ENCODE results near the gene DESI1. TPM values are rescaled to one million over a fixed set of nuclear protein-coding genes. Genes with fewer than 3 reads are reported as not detected.

Gene DESI1
- total RNA-seq, 1 donor from 2014 or later = 29.5 TPM

- TF ChIP-seq CTCF (IDR thresholded peaks at IDR 0.05) = no peak
- Histone ChIP-seq H3K27ac (no peak overlapping the region), H3K27me3 (no peaks in the 10 kb centered on the region), H3K36me3 (peaks cover 93% of the 10 kb centered on the region), H3K9me3 (no peaks in the 10 kb centered on the region), H3K4me1 (no peaks in the 10 kb centered on the region), H3K4me3 (no peak overlapping the region)
- intact Hi-C loops (cut with DNase I) = no loop called here
- DNase-seq (no peak), ATAC-seq (no peak)
Observed at GRCh38 chr22:41661088-41661487, 40.2 kb upstream of the DESI1 start.

- intact Hi-C loops (cut with DNase I) = no loop called here
Observed at GRCh38 chr22:41660416-41660815, 39.6 kb upstream of the DESI1 start.

GRCh38 chr22:41659941-41660340 lies 39.1 kb upstream of the DESI1 start:
- intact Hi-C loops (cut with DNase I) = no loop called here
- Histone ChIP-seq H3K4me3 (no peak overlapping the region), H3K9me3 (no peaks in the 10 kb centered on the region), H3K4me1 (no peaks in the 10 kb centered on the region), H3K27ac (no peak overlapping the region), H3K36me3 (peaks cover 99% of the 10 kb centered on the region), H3K27me3 (no peaks in the 10 kb centered on the region)
- no peak for DNase-seq
- no peak for ATAC-seq
- TF ChIP-seq CTCF (IDR thresholded peaks at IDR 0.05) = no peak

More at GRCh38 chr22:41660416-41660815, 39.6 kb upstream of the DESI1 start:
- Histone ChIP-seq H3K9me3 (no peaks in the 10 kb centered on the region), H3K4me1 (no peaks in the 10 kb centered on the region), H3K27me3 (no peaks in the 10 kb centered on the region), H3K27ac (no peak overlapping the region), H3K36me3 (peaks cover 99% of the 10 kb centered on the region), H3K4me3 (no peak overlapping the region)
- no peak for ATAC-seq
- TF ChIP-seq CTCF (IDR thresholded peaks at IDR 0.05) = no peak
- DNase-seq = no peak

- H3K36me3 ChIP-seq = peaks cover 100% of the 10 kb centered on the region
- no peaks in the 10 kb centered on the region for H3K9me3 ChIP-seq
- ATAC-seq (no peak), DNase-seq (no peak)
- no peaks in the 10 kb centered on the region for H3K4me1 ChIP-seq
- no peak overlapping the region for H3K4me3 ChIP-seq
- no peaks in the 10 kb centered on the region for H3K27me3 ChIP-seq
- intact Hi-C loops (cut with DNase I) = no loop called here
- no peak overlapping the region for H3K27ac ChIP-seq
- TF ChIP-seq CTCF (IDR thresholded peaks at IDR 0.05) = no peak
Observed at GRCh38 chr22:41658869-41659268, 38.0 kb upstream of the DESI1 start.

GRCh38 chr22:41657709-41658108 lies 36.9 kb upstream of the DESI1 start:
- Histone ChIP-seq H3K36me3 (peaks cover 100% of the 10 kb centered on the region), H3K27ac (no peak overlapping the region), H3K4me1 (no peaks in the 10 kb centered on the region), H3K27me3 (no peaks in the 10 kb centered on the region), H3K4me3 (no peak overlapping the region), H3K9me3 (no peaks in the 10 kb centered on the region)
- DNase-seq = no peak
- no peak for ATAC-seq
- no peak for TF ChIP-seq CTCF (IDR thresholded peaks at IDR 0.05)
- intact Hi-C loops (cut with DNase I) = no loop called here

GRCh38 chr22:41656556-41656955 lies 35.7 kb upstream of the DESI1 start:
- H3K36me3 ChIP-seq = peaks cover 100% of the 10 kb centered on the region
- DNase-seq (no peak), ATAC-seq (no peak)
- intact Hi-C loops (cut with DNase I) = no loop called here
- no peak overlapping the region for H3K4me3 ChIP-seq
- no peak for TF ChIP-seq CTCF (IDR thresholded peaks at IDR 0.05)
- no peaks in the 10 kb centered on the region for H3K9me3 ChIP-seq
- no peaks in the 10 kb centered on the region for H3K27me3 ChIP-seq
- H3K4me1 ChIP-seq = no peaks in the 10 kb centered on the region
- no peak overlapping the region for H3K27ac ChIP-seq

Data from upper lobe of right lung (tissue), 1 donor.